Activated T-helper 1 cell treated with anti-CD3 and anti-CD28 coated beads, Interleukin-12 subunit alpha, Interleukin-12 subunit beta, Interleukin-2, Interleukin-4 antibody, amounts not matched to agents 30 ng/mL and 10 ng/mL and 1 ng/mL, durations not matched to agents 14 hours and 24 hours and 36 hours (primary cell): Measurements from ENCODE around the gene TBX4. TPM values are rescaled to one million over a fixed set of nuclear protein-coding genes. Genes with fewer than 3 reads are reported as not detected.
"Not testable (repeated sequence)": the region's sequence is repeated elsewhere in the genome, so short reads cannot be mapped to it uniquely, and the experiment has no call there.

Experiments used
- DNase-seq: peaks from one replicate; pipeline ENCODE4 v3.0.0; 2021; ENCODE audit warnings: low spot score
- H3K27ac Mint-ChIP-seq: one replicate; pipeline ENCODE4 v1.8.0; 2021; ENCODE audit warnings: mild to moderate bottlenecking, mixed read lengths
- H3K27me3 Mint-ChIP-seq: one replicate; pipeline ENCODE4 v1.8.0; 2022; ENCODE audit warnings: mild to moderate bottlenecking, moderate library complexity, mixed read lengths; ENCODE audit not compliant: insufficient read depth
- H3K36me3 Mint-ChIP-seq: one replicate; pipeline ENCODE4 v1.8.0; 2021; ENCODE audit warnings: low read depth, mixed read lengths
- H3K4me1 Mint-ChIP-seq: one replicate; pipeline ENCODE4 v1.8.0; 2021; ENCODE audit warnings: low read depth, mixed read lengths
- H3K4me3 Mint-ChIP-seq: one replicate; pipeline ENCODE4 v1.8.0; 2021; ENCODE audit warnings: mild to moderate bottlenecking, moderate library complexity, mixed read lengths
- H3K9me3 Mint-ChIP-seq: one replicate; pipeline ENCODE4 v1.8.0; 2021; ENCODE audit warnings: mixed read lengths
- intact Hi-C: fragments of 100-400 bp; cut with micrococcal nuclease; formaldehyde crosslinking; loops from one replicate; pipeline ENCODE4 v1.15.1; 2024
- total RNA-seq: library from RNA; stranded (reverse); gene quantifications from 2 replicates; pipeline ENCODE4 v1.2.3, GENCODE V29; 2022

TBX4 gene
- total RNA-seq, 1 donor from 2014 or later, result not detected

GRCh38 chr17:61492759-61493526 is 40.7 kb downstream of the TBX4 start:
- intact Hi-C loops, result no loop called here
- no peak overlapping the region for H3K27ac Mint-ChIP-seq
- no peaks in the 10 kb centered on the region for H3K36me3 Mint-ChIP-seq
- no peak overlapping the region for H3K4me3 Mint-ChIP-seq
- DNase-seq, result no peak
- H3K27me3 Mint-ChIP-seq, result peaks cover 6% of the 10 kb centered on the region
- H3K9me3 Mint-ChIP-seq, result no peaks in the 10 kb centered on the region
- H3K4me1 Mint-ChIP-seq, result no peaks in the 10 kb centered on the region

- H3K4me1 Mint-ChIP-seq, DNase-seq, H3K36me3 Mint-ChIP-seq: not testable (repeated sequence)
Measured at GRCh38 chr17:61493830-61494324, 41.7 kb downstream of the TBX4 start.

GRCh38 chr17:61494325-61495160 is 42.3 kb downstream of the TBX4 start:
- intact Hi-C loops, result no loop called here
- no peak for DNase-seq
- no peaks in the 10 kb centered on the region for H3K4me1 Mint-ChIP-seq
- H3K9me3 Mint-ChIP-seq, result no peaks in the 10 kb centered on the region
- no peaks in the 10 kb centered on the region for H3K36me3 Mint-ChIP-seq
- H3K27me3 Mint-ChIP-seq, result peaks cover 5% of the 10 kb centered on the region
- H3K4me3 Mint-ChIP-seq, result no peak overlapping the region
- no peak overlapping the region for H3K27ac Mint-ChIP-seq

More at GRCh38 chr17:61493830-61494324, 41.7 kb downstream of the TBX4 start:
- H3K27me3 Mint-ChIP-seq, H3K4me3 Mint-ChIP-seq, H3K27ac Mint-ChIP-seq, H3K9me3 Mint-ChIP-seq, intact Hi-C loops: not testable (repeated sequence)

- H3K4me3 Mint-ChIP-seq, result no peak overlapping the region
- no peaks in the 10 kb centered on the region for H3K36me3 Mint-ChIP-seq
- H3K27ac Mint-ChIP-seq, result no peak overlapping the region
- no peak for DNase-seq
- intact Hi-C loops, result no loop called here
- peaks cover 5% of the 10 kb centered on the region for H3K27me3 Mint-ChIP-seq
- H3K4me1 Mint-ChIP-seq, result no peaks in the 10 kb centered on the region
- no peaks in the 10 kb centered on the region for H3K9me3 Mint-ChIP-seq
Measured at GRCh38 chr17:61495161-61495857, 43.1 kb downstream of the TBX4 start.

- no peak overlapping the region for H3K27ac Mint-ChIP-seq
- no peak for DNase-seq
- intact Hi-C loops, result no loop called here
- H3K27me3 Mint-ChIP-seq, result peaks cover 5% of the 10 kb centered on the region
- no peak overlapping the region for H3K4me3 Mint-ChIP-seq
- H3K9me3 Mint-ChIP-seq, result no peaks in the 10 kb centered on the region
- H3K4me1 Mint-ChIP-seq, result no peaks in the 10 kb centered on the region
- no peaks in the 10 kb centered on the region for H3K36me3 Mint-ChIP-seq
Measured at GRCh38 chr17:61496174-61496956, 44.1 kb downstream of the TBX4 start.

GRCh38 chr17:61496957-61497653 is 44.9 kb downstream of the TBX4 start:
- peaks cover 5% of the 10 kb centered on the region for H3K27me3 Mint-ChIP-seq
- DNase-seq, result no peak
- no peak overlapping the region for H3K27ac Mint-ChIP-seq
- intact Hi-C loops, result no loop called here
- H3K9me3 Mint-ChIP-seq, result no peaks in the 10 kb centered on the region
- no peaks in the 10 kb centered on the region for H3K4me1 Mint-ChIP-seq
- no peaks in the 10 kb centered on the region for H3K36me3 Mint-ChIP-seq
- H3K4me3 Mint-ChIP-seq, result no peak overlapping the region

- peaks cover 5% of the 10 kb centered on the region for H3K27me3 Mint-ChIP-seq
- DNase-seq, result no peak
- intact Hi-C loops, result no loop called here
- no peaks in the 10 kb centered on the region for H3K36me3 Mint-ChIP-seq
- H3K9me3 Mint-ChIP-seq, result no peaks in the 10 kb centered on the region
- H3K4me3 Mint-ChIP-seq, result no peak overlapping the region
- no peaks in the 10 kb centered on the region for H3K4me1 Mint-ChIP-seq
- no peak overlapping the region for H3K27ac Mint-ChIP-seq
Measured at GRCh38 chr17:61498042-61498994, 46.1 kb downstream of the TBX4 start.

GRCh38 chr17:61499632-61500031 is 47.4 kb downstream of the TBX4 start:
- Mint-ChIP-seq H3K4me1 (no peaks in the 10 kb centered on the region), H3K36me3 (no peaks in the 10 kb centered on the region), H3K9me3 (no peaks in the 10 kb centered on the region), H3K27me3 (peaks cover 10% of the 10 kb centered on the region), H3K27ac (no peak overlapping the region), H3K4me3 (no peak overlapping the region)
- intact Hi-C loops, result no loop called here
- DNase-seq, result no peak

- no peak overlapping the region for H3K27ac Mint-ChIP-seq
- no peaks in the 10 kb centered on the region for H3K36me3 Mint-ChIP-seq
- H3K4me3 Mint-ChIP-seq, result no peak overlapping the region
- no peak for DNase-seq
- intact Hi-C loops, result no loop called here
- peaks cover 14% of the 10 kb centered on the region for H3K27me3 Mint-ChIP-seq
- peaks cover 6% of the 10 kb centered on the region for H3K4me1 Mint-ChIP-seq
- no peaks in the 10 kb centered on the region for H3K9me3 Mint-ChIP-seq
Measured at GRCh38 chr17:61500287-61500686, 48.1 kb downstream of the TBX4 start.

- H3K27ac Mint-ChIP-seq, result no peak overlapping the region
- no peaks in the 10 kb centered on the region for H3K36me3 Mint-ChIP-seq
- H3K4me1 Mint-ChIP-seq, result peaks cover 6% of the 10 kb centered on the region
- H3K4me3 Mint-ChIP-seq, result no peak overlapping the region
- DNase-seq, result no peak
- peaks cover 18% of the 10 kb centered on the region for H3K27me3 Mint-ChIP-seq
- H3K9me3 Mint-ChIP-seq, result no peaks in the 10 kb centered on the region
- intact Hi-C loops, result no loop called here
Measured at GRCh38 chr17:61502292-61502691, 50.1 kb downstream of the TBX4 start.

- Mint-ChIP-seq H3K27ac (no peak overlapping the region), H3K4me3 (no peak overlapping the region), H3K9me3 (no peaks in the 10 kb centered on the region), H3K36me3 (no peaks in the 10 kb centered on the region), H3K4me1 (peaks cover 6% of the 10 kb centered on the region), H3K27me3 (peaks cover 20% of the 10 kb centered on the region)
- no peak for DNase-seq
- intact Hi-C loops, result no loop called here
Measured at GRCh38 chr17:61503961-61504360, 51.7 kb downstream of the TBX4 start.
